Measurements from ENCODE around the gene TMEM86A.

GRCh38 chr11:18714443-18714780 is 15.8 kb downstream of the TMEM86A start:
- TF ChIP-seq POLR2A (IDR thresholded peaks at IDR 0.05) (no peak), EP300 (IDR thresholded peaks at IDR 0.05) (no peak)
- TF ChIP-seq, protein P1, sequence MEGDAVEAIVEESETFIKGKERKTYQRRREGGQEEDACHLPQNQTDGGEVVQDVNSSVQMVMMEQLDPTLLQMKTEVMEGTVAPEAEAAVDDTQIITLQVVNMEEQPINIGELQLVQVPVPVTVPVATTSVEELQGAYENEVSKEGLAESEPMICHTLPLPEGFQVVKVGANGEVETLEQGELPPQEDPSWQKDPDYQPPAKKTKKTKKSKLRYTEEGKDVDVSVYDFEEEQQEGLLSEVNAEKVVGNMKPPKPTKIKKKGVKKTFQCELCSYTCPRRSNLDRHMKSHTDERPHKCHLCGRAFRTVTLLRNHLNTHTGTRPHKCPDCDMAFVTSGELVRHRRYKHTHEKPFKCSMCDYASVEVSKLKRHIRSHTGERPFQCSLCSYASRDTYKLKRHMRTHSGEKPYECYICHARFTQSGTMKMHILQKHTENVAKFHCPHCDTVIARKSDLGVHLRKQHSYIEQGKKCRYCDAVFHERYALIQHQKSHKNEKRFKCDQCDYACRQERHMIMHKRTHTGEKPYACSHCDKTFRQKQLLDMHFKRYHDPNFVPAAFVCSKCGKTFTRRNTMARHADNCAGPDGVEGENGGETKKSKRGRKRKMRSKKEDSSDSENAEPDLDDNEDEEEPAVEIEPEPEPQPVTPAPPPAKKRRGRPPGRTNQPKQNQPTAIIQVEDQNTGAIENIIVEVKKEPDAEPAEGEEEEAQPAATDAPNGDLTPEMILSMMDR (IDR thresholded peaks at IDR 0.05), result no peak
